Stimulated activated CD8-positive, alpha-beta memory T cell treated with anti-CD3 and anti-CD28 coated beads, Interleukin-7, amount 100 ng/mL, for 48 hours (primary cell): ENCODE measurements around the gene SVBP.

ENCODE experiments used
- DNase-seq, 2 donors: peaks; one replicate each; pipeline ENCODE4 v3.0.0-alpha.2; 2020; ENCODE audit warnings: low read depth in 1 of 2; ENCODE audit errors: extremely low read depth in 1 of 2

SVBP gene

DNA sequence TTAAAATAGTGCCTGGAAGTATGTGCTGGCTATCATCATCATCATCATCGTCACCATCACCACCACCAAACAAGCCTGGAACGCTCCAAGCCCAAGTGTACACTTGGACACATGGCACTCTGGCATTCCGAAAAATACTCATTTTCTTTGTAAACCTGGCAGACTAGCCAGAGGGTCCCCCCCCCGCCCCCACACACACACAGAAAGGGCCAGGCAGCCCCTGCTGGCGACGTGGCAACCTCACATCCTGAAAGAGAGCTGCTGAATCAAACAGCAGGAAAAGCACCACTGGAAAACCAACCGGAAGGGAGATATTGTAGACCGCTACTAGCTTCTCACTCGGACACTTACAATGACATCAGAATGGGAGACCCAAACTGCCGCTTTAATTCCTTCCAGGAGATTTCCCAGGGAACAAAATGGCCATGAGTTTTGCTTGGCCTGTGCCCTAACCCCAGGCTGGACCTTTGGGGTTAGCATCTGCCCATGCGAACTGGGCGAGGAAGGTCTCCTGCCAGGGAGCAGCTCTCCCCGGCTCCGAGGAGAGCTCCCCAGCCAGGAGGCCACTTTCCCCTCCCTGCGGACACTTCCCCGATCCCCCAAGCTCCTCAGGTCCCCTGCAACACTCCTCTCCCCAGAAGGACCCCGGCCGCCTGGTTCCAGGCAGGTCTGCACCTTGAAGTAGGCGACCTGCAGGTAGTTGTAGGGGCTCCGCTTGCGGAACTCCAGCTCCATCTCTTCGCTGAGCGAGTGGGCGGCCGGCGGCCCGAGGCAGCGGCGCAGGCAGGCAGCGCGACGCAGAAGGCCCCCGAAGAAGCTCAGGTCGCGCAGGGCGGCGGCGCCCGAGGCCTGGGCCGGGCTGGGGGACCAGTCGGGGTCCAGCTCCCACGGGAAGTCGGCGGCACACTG lies 51.1 kb downstream of the SVBP start:
- no peak for DNase-seq

DNA sequence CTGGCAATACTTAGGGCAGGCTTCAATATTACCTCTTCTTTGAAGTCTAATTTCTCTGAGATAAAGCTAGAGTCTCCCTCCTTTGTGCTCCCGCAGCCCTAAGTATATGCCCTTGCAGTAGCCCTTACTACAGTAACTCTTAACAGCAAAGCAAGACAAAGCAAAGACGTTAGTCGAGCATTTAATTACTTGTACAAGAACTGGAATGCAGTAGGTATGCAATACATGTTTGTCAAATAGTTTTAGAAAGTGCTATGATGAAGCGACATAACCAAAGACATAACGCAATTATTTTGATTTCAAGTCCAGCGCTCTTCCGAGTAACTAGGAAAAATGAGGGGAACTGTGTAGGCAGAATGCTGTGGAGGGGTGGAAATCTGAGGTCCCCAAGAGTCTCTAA lies 51.9 kb downstream of the SVBP start:
- no peak for DNase-seq

DNA sequence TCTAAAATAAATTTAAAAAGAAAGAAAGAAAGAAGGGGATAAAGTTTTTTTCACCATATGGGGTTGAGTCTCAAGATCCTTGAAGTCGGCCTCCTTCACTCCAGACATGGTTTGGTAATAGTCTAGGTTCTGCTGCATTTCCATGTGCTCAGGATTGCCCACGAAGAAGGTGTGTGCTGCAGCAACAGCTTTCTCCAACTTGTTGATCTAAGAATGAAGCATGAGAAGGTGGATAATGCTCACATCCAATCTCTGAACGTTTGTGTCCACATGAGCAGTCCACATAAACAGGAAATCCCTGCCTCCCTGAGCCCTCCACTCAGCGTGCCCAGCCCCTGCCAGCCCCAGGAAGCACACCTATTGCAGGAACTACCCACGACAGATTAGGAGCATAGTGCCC lies 54.9 kb downstream of the SVBP start:
- no peak for DNase-seq

DNA sequence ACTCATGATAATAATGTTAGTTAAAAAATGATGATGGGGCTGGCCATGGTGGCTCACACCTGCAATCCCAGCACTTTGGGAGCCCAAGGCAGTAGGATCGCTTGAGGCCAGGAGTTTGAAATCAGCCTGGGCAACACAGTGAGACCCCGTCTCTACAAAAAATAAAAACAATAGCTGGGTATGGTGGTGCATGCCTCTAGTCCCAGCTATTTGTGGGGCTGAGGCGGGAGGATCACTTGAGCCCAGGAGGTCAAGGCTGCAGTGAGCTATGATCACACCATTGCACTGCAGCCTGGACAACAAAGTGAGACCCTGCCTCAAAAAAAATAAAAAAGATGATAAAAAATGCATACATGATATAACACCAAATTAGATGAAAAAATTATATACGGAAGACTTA lies 55.6 kb downstream of the SVBP start:
- DNase-seq, result no peak

DNA sequence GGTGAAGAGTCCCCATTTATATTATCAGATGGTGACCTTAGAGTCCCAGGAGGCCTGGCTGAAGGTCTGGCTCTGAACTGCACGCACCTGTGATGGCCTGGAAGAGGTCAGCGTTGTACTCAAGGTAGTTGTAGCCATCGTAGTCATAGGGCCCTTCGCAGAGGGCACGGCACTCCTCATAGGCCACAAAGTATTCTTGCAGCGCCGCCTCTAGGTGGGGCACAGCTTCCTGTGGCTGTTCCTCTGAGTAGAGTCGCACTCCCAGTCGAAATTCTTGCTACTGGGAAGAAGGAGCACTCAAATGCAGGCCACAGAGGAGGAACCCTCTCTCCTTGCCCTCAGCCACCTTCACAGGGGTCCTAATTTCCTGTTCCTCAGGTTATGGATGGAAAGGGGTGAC lies 58.1 kb downstream of the SVBP start:
- no peak for DNase-seq

DNA sequence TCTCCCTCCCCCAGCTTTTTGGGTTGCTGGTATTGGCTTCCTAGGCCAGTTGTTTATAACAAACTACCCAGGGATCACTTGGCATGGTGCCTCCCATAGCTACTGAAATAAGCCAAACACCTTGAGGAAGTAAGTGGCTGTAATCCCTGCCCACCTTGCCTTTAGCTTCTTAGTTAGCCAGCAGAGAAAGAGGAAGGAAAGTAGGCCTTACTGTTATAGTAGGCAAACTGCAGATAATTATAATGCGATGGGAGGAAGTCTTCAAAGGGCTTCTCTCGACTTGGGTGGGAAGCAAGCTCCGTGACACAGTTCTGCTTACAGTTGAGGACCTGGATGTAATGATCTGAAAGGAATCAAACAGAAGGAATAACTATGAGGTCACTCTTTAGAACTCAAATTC lies 58.6 kb downstream of the SVBP start:
- no peak for DNase-seq

DNA sequence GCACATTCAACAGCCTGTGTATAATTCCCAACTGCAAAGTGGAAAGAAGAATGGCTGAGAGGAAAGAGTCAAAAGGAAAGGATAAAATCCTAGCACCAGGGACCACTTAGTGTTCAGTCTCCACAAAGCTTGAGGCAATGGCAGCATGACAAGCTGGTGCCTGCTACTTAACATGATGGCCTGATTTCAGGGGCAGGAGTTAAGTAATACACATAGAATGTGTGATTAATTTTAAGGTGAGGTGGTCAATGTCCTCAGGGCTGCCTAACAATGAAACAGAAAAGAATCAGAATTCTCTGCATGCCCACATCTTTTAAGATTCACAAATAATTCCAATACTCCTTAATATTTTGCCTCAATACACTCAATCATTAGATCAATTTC lies 59.3 kb downstream of the SVBP start:
- no peak for DNase-seq
